Measurements from ENCODE around the gene RHBDF2. TPM values are rescaled to one million over a fixed set of nuclear protein-coding genes. Genes with fewer than 3 reads are reported as not detected.

RHBDF2 gene
- total RNA-seq, 2 experiments from 2014 or later = 144 to 173 TPM

DNA sequence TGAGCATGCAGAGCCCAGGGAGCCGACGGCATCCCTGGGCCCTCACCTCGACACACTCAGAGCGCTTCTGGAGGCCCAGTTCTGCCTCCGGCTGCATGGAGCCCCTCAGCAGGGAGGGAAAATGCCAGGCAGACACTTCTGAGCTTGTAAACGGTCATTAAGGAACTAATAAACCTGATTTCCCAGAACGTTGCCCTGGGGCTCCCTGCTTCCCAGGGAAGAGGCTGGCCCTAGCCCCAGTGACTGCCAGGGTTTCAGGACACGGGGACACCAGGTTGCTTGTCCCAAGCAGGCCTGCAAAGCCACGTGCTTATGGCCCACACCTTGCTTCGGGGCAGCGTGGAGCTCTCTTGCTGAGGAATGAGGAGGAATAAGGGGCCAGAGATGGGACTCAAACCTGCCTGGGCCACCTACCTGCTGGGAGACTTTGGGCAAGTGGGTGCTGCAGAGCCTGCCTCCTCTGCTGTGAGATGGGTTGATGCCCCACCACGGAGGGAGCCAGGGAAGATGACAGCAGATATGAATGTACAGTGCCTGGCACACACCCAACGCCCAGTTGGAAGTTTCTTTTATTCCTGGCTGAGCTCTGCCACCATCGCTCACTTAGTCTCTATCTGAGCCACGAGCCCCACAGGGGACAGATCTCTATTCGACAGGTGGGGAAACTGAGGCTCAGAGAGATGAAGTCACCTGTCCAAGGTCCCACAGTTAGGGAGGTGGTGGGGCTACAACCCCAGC, 5.4 kb downstream of the RHBDF2 start:
- intact Hi-C loops (cut with micrococcal nuclease; ENCODE audit: unreplicated experiment) = loop anchor here (10.0 kb wide), 2 partner anchors 231 to 949 kb away; partner anchors contain the start of gene UBALD2
- no peak for DNase-seq (ENCODE audit: low spot score)
- TF ChIP-seq EZH2phosphoT487 (IDR thresholded peaks at IDR 0.05; ENCODE audit: borderline replicate concordance, low read depth, low read length) = no peak
- TF ChIP-seq, protein P1, sequence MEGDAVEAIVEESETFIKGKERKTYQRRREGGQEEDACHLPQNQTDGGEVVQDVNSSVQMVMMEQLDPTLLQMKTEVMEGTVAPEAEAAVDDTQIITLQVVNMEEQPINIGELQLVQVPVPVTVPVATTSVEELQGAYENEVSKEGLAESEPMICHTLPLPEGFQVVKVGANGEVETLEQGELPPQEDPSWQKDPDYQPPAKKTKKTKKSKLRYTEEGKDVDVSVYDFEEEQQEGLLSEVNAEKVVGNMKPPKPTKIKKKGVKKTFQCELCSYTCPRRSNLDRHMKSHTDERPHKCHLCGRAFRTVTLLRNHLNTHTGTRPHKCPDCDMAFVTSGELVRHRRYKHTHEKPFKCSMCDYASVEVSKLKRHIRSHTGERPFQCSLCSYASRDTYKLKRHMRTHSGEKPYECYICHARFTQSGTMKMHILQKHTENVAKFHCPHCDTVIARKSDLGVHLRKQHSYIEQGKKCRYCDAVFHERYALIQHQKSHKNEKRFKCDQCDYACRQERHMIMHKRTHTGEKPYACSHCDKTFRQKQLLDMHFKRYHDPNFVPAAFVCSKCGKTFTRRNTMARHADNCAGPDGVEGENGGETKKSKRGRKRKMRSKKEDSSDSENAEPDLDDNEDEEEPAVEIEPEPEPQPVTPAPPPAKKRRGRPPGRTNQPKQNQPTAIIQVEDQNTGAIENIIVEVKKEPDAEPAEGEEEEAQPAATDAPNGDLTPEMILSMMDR (conservative IDR thresholded peaks at IDR 0.05; ENCODE audit: low read length) = no peak
- CTCF ChIA-PET (ENCODE audit: unreplicated experiment) = interaction anchor here (0.8 kb wide), 1 partner anchor 21 kb away, joined by 3 read pairs; no protein-coding TSS in a partner anchor
- peak overlapping the region; percentile 83 for H3K27ac ChIP-seq (ENCODE audit: low read depth, low read length, poor library complexity, severe bottlenecking)
- no peaks in the 10 kb centered on the region for H3K9me2 ChIP-seq (ENCODE audit: insufficient read depth, low read length)
- H3K79me2 ChIP-seq (ENCODE audit: insufficient read depth, low read depth, low read length) = peaks cover 47% of the 10 kb centered on the region
- H3K4me2 ChIP-seq (ENCODE audit: low read length) = peak overlapping the region; percentile 98
- BruUV-seq (replicated peaks) = TSS peak; percentile 7
- H2AFZ ChIP-seq (ENCODE audit: low read length) = no peak overlapping the region
- POLR2A ChIA-PET = interaction anchor here (1.2 to 1.6 kb wide), 2 partner anchors 13 to 232 kb away, joined by 3 to 4 read pairs; no protein-coding TSS in a partner anchor
- H4K20me1 ChIP-seq (ENCODE audit: insufficient read depth, low read length) = no peaks in the 10 kb centered on the region
- no peaks in the 10 kb centered on the region for H3K9me3 ChIP-seq (ENCODE audit: low read length)
- peaks cover 21% of the 10 kb centered on the region; the same call in 1 of the 2 replicates for H3K36me3 ChIP-seq (ENCODE audit: insufficient read depth, low read length)
- no peak overlapping the region for H3K4me3 ChIP-seq (ENCODE audit: low read depth, low read length, poor library complexity, severe bottlenecking)
- H3K4me1 ChIP-seq (ENCODE audit: insufficient read depth, low read length, poor library complexity, severe bottlenecking) = peaks cover 91% of the 10 kb centered on the region

DNA sequence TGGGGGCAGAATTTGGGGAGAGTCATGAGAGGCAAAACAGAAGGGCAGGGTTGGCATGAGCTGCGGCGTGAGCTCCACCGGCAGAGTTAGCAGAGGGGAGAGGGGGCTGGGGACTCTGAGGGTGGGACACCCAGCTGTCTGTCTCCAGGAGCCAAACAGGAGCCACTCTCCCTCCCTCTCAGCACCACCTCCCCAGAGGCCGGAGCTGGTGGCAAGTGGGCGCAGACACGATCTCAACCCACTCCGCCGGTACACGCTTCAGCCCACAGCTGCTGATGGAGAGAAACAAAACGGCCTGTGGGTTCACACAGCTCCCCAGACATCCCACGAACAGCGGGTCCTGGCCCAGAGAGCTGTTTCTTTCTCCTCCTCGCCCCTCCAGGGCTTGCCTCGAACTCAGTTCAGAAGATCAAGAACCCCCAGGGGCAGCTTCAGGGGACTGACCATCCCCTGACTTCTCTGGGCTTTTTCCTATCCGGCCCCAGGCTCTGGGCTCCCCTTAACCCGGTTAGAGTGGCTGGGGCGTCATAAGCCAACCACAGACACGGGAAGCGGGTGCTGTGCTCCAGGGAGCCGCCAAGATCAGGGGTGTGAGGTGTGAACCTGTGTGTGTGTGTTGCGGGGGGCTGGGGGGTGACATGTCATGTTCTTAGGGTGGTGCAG, 7.6 kb downstream of the RHBDF2 start:
- intact Hi-C loops (cut with micrococcal nuclease; ENCODE audit: unreplicated experiment) = loop anchor here (10.0 kb wide), 2 partner anchors 229 to 951 kb away; partner anchors contain the start of gene UBALD2
- no peaks in the 10 kb centered on the region for H3K9me2 ChIP-seq (ENCODE audit: insufficient read depth, low read length)
- TF ChIP-seq EZH2phosphoT487 (IDR thresholded peaks at IDR 0.05; ENCODE audit: borderline replicate concordance, low read depth, low read length) = no peak
- TF ChIP-seq, protein P1 (conservative IDR thresholded peaks at IDR 0.05; ENCODE audit: low read length) = no peak
- BruUV-seq (replicated peaks) = no TSS peak
- peaks cover 91% of the 10 kb centered on the region for H3K4me1 ChIP-seq (ENCODE audit: insufficient read depth, low read length, poor library complexity, severe bottlenecking)
- ChIA-PET POLR2A (interaction anchor here (0.6 to 6.3 kb wide), 10 partner anchors 9 to 830 kb away, joined by 3 to 50 read pairs (median 4); partner anchors contain the start of genes AANAT, RHBDF2 and UBE2O), CTCF (ENCODE audit: unreplicated experiment) (interaction anchor here (0.6 to 2.9 kb wide), 6 partner anchors 9 to 514 kb away, joined by 3 to 15 read pairs (median 6); partner anchors contain the start of gene AANAT)
- H3K36me3 ChIP-seq (ENCODE audit: insufficient read depth, low read length) = peaks cover 21% of the 10 kb centered on the region; the same call in 1 of the 2 replicates
- H4K20me1 ChIP-seq (ENCODE audit: insufficient read depth, low read length) = no peaks in the 10 kb centered on the region
- H3K4me2 ChIP-seq (ENCODE audit: low read length) = peak overlapping the region; percentile 98
- DNase-seq (ENCODE audit: low spot score) = peak; percentile 52
- no peak overlapping the region for H2AFZ ChIP-seq (ENCODE audit: low read length)
- peak overlapping the region; percentile 41 for H3K4me3 ChIP-seq (ENCODE audit: low read depth, low read length, poor library complexity, severe bottlenecking)
- no peaks in the 10 kb centered on the region for H3K9me3 ChIP-seq (ENCODE audit: low read length)
- peaks cover 25% of the 10 kb centered on the region for H3K79me2 ChIP-seq (ENCODE audit: insufficient read depth, low read depth, low read length)
- peak overlapping the region; percentile 83 for H3K27ac ChIP-seq (ENCODE audit: low read depth, low read length, poor library complexity, severe bottlenecking)
